Measurements from ENCODE around the gene SEMA4B.

SEMA4B gene

DNA sequence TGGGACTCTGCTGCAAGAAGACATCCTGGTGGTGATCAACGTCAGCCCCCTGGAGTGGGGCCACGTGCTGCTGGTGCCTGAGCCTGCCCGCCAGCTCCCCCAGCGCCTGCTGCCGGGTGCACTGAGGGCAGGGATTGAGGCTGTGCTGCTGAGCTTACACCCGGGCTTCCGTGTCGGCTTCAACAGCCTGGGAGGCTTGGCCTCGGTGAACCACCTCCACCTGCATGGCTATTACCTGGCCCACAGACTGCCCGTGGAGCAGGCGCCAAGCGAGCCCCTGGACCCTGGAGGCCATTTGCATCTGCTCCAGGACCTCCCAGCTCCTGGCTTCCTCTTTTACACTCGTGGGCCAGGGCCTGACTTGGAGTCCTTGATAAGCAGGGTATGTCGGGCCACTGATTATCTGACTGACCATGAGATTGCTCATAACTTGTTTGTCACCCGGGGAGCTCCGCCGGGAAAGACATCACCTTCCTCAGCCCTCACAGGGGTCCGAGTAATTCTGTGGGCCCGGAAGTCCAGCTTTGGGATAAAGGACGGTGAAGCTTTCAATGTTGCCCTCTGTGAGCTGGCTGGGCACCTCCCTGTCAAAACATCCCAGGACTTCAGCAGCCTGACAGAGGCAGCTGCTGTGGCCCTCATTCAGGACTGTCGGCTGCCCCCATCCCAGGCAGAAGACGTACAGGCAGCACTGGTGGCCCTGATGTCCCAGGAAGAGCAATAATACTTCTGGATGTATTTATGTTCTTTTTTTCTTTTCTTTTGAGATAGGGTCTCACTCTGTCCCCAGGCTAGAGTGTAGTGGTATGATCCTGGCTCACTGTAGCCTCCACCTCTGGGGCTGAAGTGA, 40.4 kb downstream of the SEMA4B start:
- no peaks in the 10 kb centered on the region for H3K27me3 ChIP-seq (ENCODE audit: low read length)
- TF ChIP-seq CTCF (IDR thresholded peaks at IDR 0.05; ENCODE audit: insufficient read depth, low read length, poor library complexity, severe bottlenecking) (no peak), EZH2phosphoT487 (conservative IDR thresholded peaks at IDR 0.05; ENCODE audit: low read length) (no peak)
- H3K4me2 ChIP-seq (ENCODE audit: low read depth, low read length, poor library complexity, severe bottlenecking): no peak overlapping the region
- no peaks in the 10 kb centered on the region for H4K20me1 ChIP-seq (ENCODE audit: low read depth, low read length)
- H3K9me3 ChIP-seq (ENCODE audit: insufficient read depth, low read length): no peaks in the 10 kb centered on the region
- H3K79me2 ChIP-seq (ENCODE audit: insufficient read depth, low read length): no peaks in the 10 kb centered on the region
- H3K9me2 ChIP-seq (replicated peaks; ENCODE audit: insufficient read depth, low read length): no peaks in the 10 kb centered on the region
- no peaks in the 10 kb centered on the region for H3F3A ChIP-seq (ENCODE audit: insufficient read depth)
- no peak overlapping the region for H3K4me3 ChIP-seq (ENCODE audit: insufficient read depth, low read length, poor library complexity, severe bottlenecking)
- no peak overlapping the region for H3K27ac ChIP-seq (ENCODE audit: low read depth, low read length)
- H2AFZ ChIP-seq (ENCODE audit: low read depth, low read length, severe bottlenecking): no peak overlapping the region
- H3K36me3 ChIP-seq (ENCODE audit: low read length): no peaks in the 10 kb centered on the region
- no peak overlapping the region for H3K9ac ChIP-seq (ENCODE audit: low read length)

DNA sequence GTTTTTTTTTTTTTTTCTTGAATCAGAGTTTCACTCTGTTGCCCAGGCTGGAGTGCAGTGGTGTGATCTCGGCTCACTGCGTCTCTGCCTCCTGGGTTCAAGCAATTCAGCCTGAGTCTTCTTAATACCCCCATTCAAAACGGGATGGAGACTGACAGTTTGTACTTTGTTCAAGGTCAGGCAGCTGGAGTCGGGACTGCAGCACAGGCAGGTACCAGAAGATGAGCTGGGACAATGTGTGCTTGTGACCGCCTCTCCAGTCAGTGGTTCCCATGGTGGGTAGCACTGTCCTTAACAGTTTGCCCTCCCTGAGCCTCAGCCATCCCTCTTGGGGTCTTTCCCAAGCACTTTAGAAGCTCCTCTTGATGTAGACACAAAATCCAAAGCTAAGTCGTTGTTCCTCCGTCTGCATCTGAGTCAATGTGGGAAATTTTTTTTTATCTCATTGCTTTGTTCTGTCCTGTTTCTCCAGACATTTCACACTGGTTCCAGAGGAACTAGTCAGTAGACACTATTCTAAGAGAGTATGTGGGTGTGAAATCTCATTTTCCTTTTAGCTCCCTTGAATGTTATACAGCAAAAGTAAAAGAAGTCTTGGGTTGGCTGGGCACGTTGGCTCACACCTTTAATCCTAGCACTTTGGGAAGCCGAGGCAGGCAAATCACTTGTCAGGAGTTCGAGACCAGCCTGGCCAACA, 43.0 kb downstream of the SEMA4B start:
- Histone ChIP-seq H3K27ac (ENCODE audit: low read depth, low read length) (no peak overlapping the region), H3K4me2 (ENCODE audit: low read depth, low read length, poor library complexity, severe bottlenecking) (no peak overlapping the region), H3K27me3 (ENCODE audit: low read length) (no peaks in the 10 kb centered on the region), H3K79me2 (ENCODE audit: insufficient read depth, low read length) (no peaks in the 10 kb centered on the region), H3K9me3 (ENCODE audit: insufficient read depth, low read length) (no peaks in the 10 kb centered on the region), H3F3A (ENCODE audit: insufficient read depth) (no peaks in the 10 kb centered on the region), H2AFZ (ENCODE audit: low read depth, low read length, severe bottlenecking) (no peak overlapping the region), H3K9ac (ENCODE audit: low read length) (no peak overlapping the region), H4K20me1 (ENCODE audit: low read depth, low read length) (no peaks in the 10 kb centered on the region), H3K36me3 (ENCODE audit: low read length) (no peaks in the 10 kb centered on the region), H3K4me3 (ENCODE audit: insufficient read depth, low read length, poor library complexity, severe bottlenecking) (no peak overlapping the region), H3K9me2 (replicated peaks; ENCODE audit: insufficient read depth, low read length) (no peaks in the 10 kb centered on the region)
- no peak for TF ChIP-seq CTCF (IDR thresholded peaks at IDR 0.05; ENCODE audit: insufficient read depth, low read length, poor library complexity, severe bottlenecking)
- TF ChIP-seq EZH2phosphoT487 (conservative IDR thresholded peaks at IDR 0.05; ENCODE audit: low read length): no peak

GRCh38 chr15:90248789-90249202, 47.7 kb downstream of the SEMA4B start:
- TF ChIP-seq CTCF (IDR thresholded peaks at IDR 0.05; ENCODE audit: insufficient read depth, low read length, poor library complexity, severe bottlenecking) (no peak), EZH2phosphoT487 (conservative IDR thresholded peaks at IDR 0.05; ENCODE audit: low read length) (no peak)
- Histone ChIP-seq H3K36me3 (ENCODE audit: low read length) (no peaks in the 10 kb centered on the region), H3K4me3 (ENCODE audit: insufficient read depth, low read length, poor library complexity, severe bottlenecking) (no peak overlapping the region), H3K9ac (ENCODE audit: low read length) (no peak overlapping the region), H3K9me3 (ENCODE audit: insufficient read depth, low read length) (no peaks in the 10 kb centered on the region), H3F3A (ENCODE audit: insufficient read depth) (no peaks in the 10 kb centered on the region), H3K27ac (ENCODE audit: low read depth, low read length) (no peak overlapping the region), H2AFZ (ENCODE audit: low read depth, low read length, severe bottlenecking) (no peak overlapping the region), H3K9me2 (replicated peaks; ENCODE audit: insufficient read depth, low read length) (no peaks in the 10 kb centered on the region), H3K4me2 (ENCODE audit: low read depth, low read length, poor library complexity, severe bottlenecking) (no peak overlapping the region), H4K20me1 (ENCODE audit: low read depth, low read length) (no peaks in the 10 kb centered on the region), H3K79me2 (ENCODE audit: insufficient read depth, low read length) (no peaks in the 10 kb centered on the region), H3K27me3 (ENCODE audit: low read length) (no peaks in the 10 kb centered on the region)
